A549 (cell line): ENCODE measurements around the gene NEK11.

Source experiments
- CBX8 ChIP-seq: fragments of 200-600 bp; sonication (generic); IDR thresholded peaks from 2 replicates; pipeline ENCODE4 v1.6.1; 2016
- CTCF ChIP-seq: fragments of >200 bp; sonication (Bioruptor Twin); formaldehyde crosslinking; IDR thresholded peaks from 3 replicates; pipeline ENCODE4 v1.5.1; 2016
- JUN ChIP-seq, 2 experiments: fragments of >200 bp; sonication (Bioruptor Twin); formaldehyde crosslinking; IDR thresholded peaks; 2 replicates in 1 of 2; 3 replicates in 1 of 2; pipeline ENCODE4 v1.6.1; 2016 to 2017
- JUNB ChIP-seq: fragments of >200 bp; sonication (Bioruptor Twin); formaldehyde crosslinking; IDR thresholded peaks from 2 replicates; pipeline ENCODE4 v1.6.1; 2016
- KDM1A ChIP-seq: fragments of 200-600 bp; sonication (generic); IDR thresholded peaks from 2 replicates; pipeline ENCODE4 v1.6.1; 2016; ENCODE audit warnings: low read depth, mild to moderate bottlenecking
- PHF8 ChIP-seq: fragments of 200-600 bp; sonication (generic); IDR thresholded peaks from 2 replicates; pipeline ENCODE4 v1.6.1; 2016; ENCODE audit warnings: low read depth, mild to moderate bottlenecking, antibody characterized with exemption, moderate library complexity, borderline replicate concordance
- POLR2A ChIP-seq: IDR thresholded peaks from 2 replicates; pipeline ENCODE4 v1.6.1; 2012; ENCODE audit warnings: mild to moderate bottlenecking, low read length
- RAD21 ChIP-seq, 2 experiments: fragments of >200 bp in 1 of 2; sonication (Bioruptor Twin) in 1 of 2; formaldehyde crosslinking in 1 of 2; IDR thresholded peaks in 1 of 2; conservative IDR thresholded peaks in 1 of 2; 2 replicates in 1 of 2; 3 replicates in 1 of 2; pipeline ENCODE4 v1.6.1; 2012 to 2018; ENCODE audit warnings: inconsistent platforms in 1 of 2

GRCh38 chr3:131217296-131217741, 190.6 kb downstream of the NEK11 start:
- TF ChIP-seq RAD21 (conservative IDR thresholded peaks at IDR 0.05 in 1 of 2, IDR thresholded peaks at IDR 0.05 in 1 of 2) (no peak), CTCF (no peak), KDM1A (no peak), CBX8 (no peak), PHF8 (no peak), JUNB (no peak), JUN (IDR thresholded peaks at IDR 0.05) (no peak), POLR2A (no peak)
